K562 (cell line): Measurements from ENCODE around the gene KCNQ5. TPM values are rescaled to one million over a fixed set of nuclear protein-coding genes. Genes with fewer than 3 reads are reported as not detected.
"Not testable (repeated sequence)": the region's sequence is repeated elsewhere in the genome, so short reads cannot be mapped to it uniquely, and the experiment has no call there.

ENCODE experiments used
- ATAC-seq: fragments of 200-7000 bp; cut with Tn5 transposase; 3 replicates; pipeline ENCODE4 v1.9.1; 2020; ENCODE audit warnings: moderate library complexity
- BruUV-seq: library from RNA; stranded (reverse); fragments of 400-500 nt; replicated peaks from 2 replicates; lab custom pipeline; 2021; lab: Mats Ljungman, UMichigan
- CTCF ChIA-PET: fragments of 300-600 bp; formaldehyde crosslinking; extraction: SDS; loops from one replicate; lab custom pipeline; 2021; ENCODE audit warnings: low intra/inter-chr PET ratio; lab: Yijun Ruan, JAX
- POLR2A ChIA-PET: fragments of 300-600, 350-650 bp; sonication (Branson Sonifier 250); formaldehyde crosslinking; extraction: SDS; loops from one replicate; lab custom pipeline; 2021; ENCODE audit warnings: antibody characterized with exemption, inconsistent platforms; lab: Yijun Ruan, JAX
- DNase-seq, 4 experiments: peaks; one replicate each; pipeline versions ENCODE4 v3.0.0 to v3.0.0-alpha.2; 2011 to 2018; ENCODE audit warnings: low spot score in 3 of 4, mixed read lengths in 3 of 4; ENCODE audit errors: extremely low read depth in 1 of 4
- FAIRE-seq: peaks from 2 replicates; lab custom pipeline; 2011; peaks lifted over from hg19 to GRCh38; lab: Jason Lieb, UNC
- H2AFZ ChIP-seq: 2 replicates; pipeline ENCODE4 v1.6.0; 2011; ENCODE audit warnings: low read depth, low read length, control low read depth, inconsistent platforms
- H3K27ac ChIP-seq: fragments of 200-600 bp; 3 replicates; pipeline ENCODE4 v1.8.0; 2011; ENCODE audit warnings: low read depth, mild to moderate bottlenecking, control low read depth, inconsistent platforms, low read length, moderate library complexity, mixed read lengths; ENCODE audit errors: extremely low read depth
- H3K27me3 ChIP-seq, 2 experiments: fragments of 300-600 bp in 1 of 2; 2 replicates in 1 of 2; 3 replicates in 1 of 2; pipeline versions ENCODE4 v1.6.0 to v1.8.0; 2011; ENCODE audit warnings: inconsistent platforms in 2 of 2, low read length in 2 of 2, mild to moderate bottlenecking in 1 of 2, mixed read lengths in 1 of 2, moderate library complexity in 1 of 2; ENCODE audit not compliant: control insufficient read depth in 2 of 2, insufficient read depth in 2 of 2
- H3K36me3 ChIP-seq: fragments of 300-600 bp; 3 replicates; pipeline ENCODE4 v1.8.0; 2011; ENCODE audit warnings: mild to moderate bottlenecking, low read length, inconsistent platforms; ENCODE audit not compliant: control insufficient read depth, insufficient read depth
- H3K4me1 ChIP-seq, 2 experiments: fragments of 200-600 bp in 1 of 2; replicated peaks in 1 of 2; 2 replicates in 1 of 2; 3 replicates in 1 of 2; pipeline versions ENCODE4 v1.5.1 to v1.8.0; 2011; ENCODE audit warnings: inconsistent platforms in 2 of 2, low read length in 2 of 2, mild to moderate bottlenecking in 1 of 2, mixed read lengths in 1 of 2, moderate library complexity in 1 of 2; ENCODE audit not compliant: control insufficient read depth in 2 of 2, insufficient read depth in 2 of 2
- H3K4me2 ChIP-seq: 2 replicates; pipeline ENCODE4 v1.6.1; 2011; ENCODE audit warnings: low read length, control low read depth, inconsistent platforms, mixed read lengths; ENCODE audit not compliant: insufficient read depth
- H3K4me3 ChIP-seq: fragments of 200-600 bp; sonication (generic), shearing (Covaris generic); 2 replicates; pipeline ENCODE4 v1.5.1; 2016; ENCODE audit warnings: control low read depth, inconsistent platforms
- H3K79me2 ChIP-seq: fragments of 200-600 bp; 3 replicates; pipeline ENCODE4 v1.8.0; 2011; ENCODE audit warnings: low read length, inconsistent platforms; ENCODE audit not compliant: control insufficient read depth, insufficient read depth
- H3K9ac ChIP-seq, 2 experiments: 2 replicates each; pipeline versions ENCODE4 v1.6.0 to v1.6.1; 2011; ENCODE audit warnings: low read depth in 2 of 2, low read length in 2 of 2, control low read depth in 1 of 2, inconsistent platforms in 1 of 2, mild to moderate bottlenecking in 1 of 2, mixed read lengths in 1 of 2; ENCODE audit not compliant: insufficient read depth in 1 of 2
- H3K9me1 ChIP-seq: one replicate; pipeline ENCODE4 v1.6.0; 2011; ENCODE audit warnings: inconsistent platforms, mild to moderate bottlenecking, low read length, moderate library complexity; ENCODE audit not compliant: control insufficient read depth, insufficient read depth
- H3K9me3 ChIP-seq: replicated peaks from 2 replicates; pipeline ENCODE4 v1.5.1; 2011; ENCODE audit warnings: low read depth, low read length, inconsistent platforms; ENCODE audit not compliant: control insufficient read depth, insufficient read depth
- H4K20me1 ChIP-seq: replicated peaks from 2 replicates; pipeline ENCODE4 v1.6.1; 2011; ENCODE audit warnings: low read length, inconsistent platforms, mixed read lengths; ENCODE audit not compliant: control insufficient read depth, insufficient read depth
- C11orf30 ChIP-seq: fragments of 450-650 bp; IDR thresholded peaks from 2 replicates; pipeline ENCODE4 v1.6.1; 2016; ENCODE audit warnings: low read depth, mild to moderate bottlenecking
- CXXC5 ChIP-seq: fragments of 250-450 bp; sonication (Bioruptor Pico); IDR thresholded peaks from 2 replicates; pipeline ENCODE4 v1.8.0; 2022; ENCODE audit warnings: inconsistent platforms, mild to moderate bottlenecking, moderate library complexity
- ESRRB ChIP-seq: fragments of 250-450 bp; sonication (Bioruptor Pico); IDR thresholded peaks from 2 replicates; pipeline ENCODE4 v1.5.0; 2020; ENCODE audit warnings: mild to moderate bottlenecking, moderate library complexity, borderline replicate concordance
- LARP7 ChIP-seq: fragments of 450-650 bp; IDR thresholded peaks from 2 replicates; pipeline ENCODE4 v1.6.1; 2016
- NFE2 ChIP-seq: IDR thresholded peaks from 2 replicates; pipeline ENCODE4 v1.6.1; 2014; ENCODE audit warnings: antibody characterized with exemption, low read depth
- NFIC ChIP-seq: fragments of 450-650 bp; IDR thresholded peaks from 2 replicates; pipeline ENCODE4 v1.6.1; 2017; ENCODE audit warnings: mild to moderate bottlenecking, inconsistent platforms
- POLR3G ChIP-seq: IDR thresholded peaks from 2 replicates; pipeline ENCODE4 v1.6.1; 2011; ENCODE audit not compliant: insufficient read length, insufficient replicate concordance; ENCODE audit errors: extremely low read depth
- SUPT5H ChIP-seq: fragments of 450-650 bp; IDR thresholded peaks from 2 replicates; pipeline ENCODE4 v1.6.1; 2016
- TAF15 ChIP-seq: fragments of 200-400 bp; formaldehyde crosslinking; IDR thresholded peaks from 2 replicates; pipeline ENCODE4 v1.6.1; 2017; ENCODE audit warnings: mild to moderate bottlenecking, low read depth, low read length, moderate library complexity
- XRCC4 ChIP-seq: IDR thresholded peaks from one replicate; pipeline ENCODE4 v1.6.1; 2011; ENCODE audit not compliant: insufficient read depth, insufficient read length; ENCODE audit errors: extremely low read depth
- ZNF146 ChIP-seq: IDR thresholded peaks from one replicate; pipeline ENCODE4 v1.6.1; 2018; ENCODE audit warnings: missing compliant biosample characterization; ENCODE audit not compliant: unreplicated experiment
- ZNF197 ChIP-seq: fragments of 200-800 bp; sonication (Bioruptor generic); IDR thresholded peaks from 2 replicates; pipeline ENCODE4 v1.6.1; 2016; ENCODE audit warnings: low read depth, missing genetic modification characterization, missing compliant biosample characterization
- WGBS: fragments of 100-300 bp; shearing (Covaris generic); methylation state at CpG from one replicate; pipeline ENCODE4 v1.1.6; 2016; ENCODE audit warnings: low coverage, mixed read lengths; ENCODE audit not compliant: insufficient coverage; ENCODE audit errors: missing lambda C conversion rate; 5-methylcytosine and 5-hydroxymethylcytosine counted together
- in situ Hi-C: fragments of 300-500 bp; cut with MboI; formaldehyde crosslinking; loops from 4 replicates; pipeline ENCODE4 v1.15.0; 2018; ENCODE audit warnings: inconsistent platforms, mixed read lengths
- intact Hi-C: fragments of 100-400 bp; cut with micrococcal nuclease; formaldehyde crosslinking; loops from 2 replicates; pipeline ENCODE4 v1.14.2; 2022
- polyA plus RNA-seq, 8 experiments: library from polyadenylated mRNA; depleted of rRNA in 4 of 8; stranded (reverse) in 5 of 8; unstranded in 3 of 8; fragments of >200 nt; fragmentation: Nextera tagmentation in 2 of 8; fragmentation: Illumina TruSeq in 1 of 8; extraction: Ambion mirVana in 2 of 8; extraction: Trizol in 1 of 8; gene quantifications; 2 replicates each; pipeline versions ENCODE4 v1.2.1 to v1.2.3, GENCODE V29; 2011 to 2014; ENCODE audit warnings: inconsistent platforms in 1 of 8, missing spikeins in 1 of 8
- total RNA-seq, 7 experiments: library from RNA; depleted of rRNA in 6 of 7; stranded (reverse); fragments of >200 nt in 6 of 7; fragmentation: Illumina TruSeq in 2 of 7; extraction: Trizol in 2 of 7; gene quantifications; 2 replicates each; pipeline versions ENCODE4 v1.2.1 to v1.2.3, GENCODE V29; 2011 to 2021; ENCODE audit warnings: low replicate concordance in 1 of 7
- TF ChIP-seq, protein P1 (sequence below): sonication (generic); formaldehyde crosslinking; IDR thresholded peaks from 2 replicates; pipeline ENCODE4 v1.8.1; 2023; ENCODE audit warnings: mild to moderate bottlenecking, missing genetic modification reagents
- TF ChIP-seq, protein P2 (sequence below): sonication (generic); formaldehyde crosslinking; IDR thresholded peaks from 2 replicates; pipeline ENCODE4 v1.5.0; 2020; ENCODE audit warnings: missing genetic modification reagents

Gene KCNQ5
- total and polyA plus RNA-seq, 9 of the 15 experiments (the other 6 are each of a cell fraction or from before 2014, with no cell fraction given): 0.31 to 5.9 (median 2.6) TPM

DNA sequence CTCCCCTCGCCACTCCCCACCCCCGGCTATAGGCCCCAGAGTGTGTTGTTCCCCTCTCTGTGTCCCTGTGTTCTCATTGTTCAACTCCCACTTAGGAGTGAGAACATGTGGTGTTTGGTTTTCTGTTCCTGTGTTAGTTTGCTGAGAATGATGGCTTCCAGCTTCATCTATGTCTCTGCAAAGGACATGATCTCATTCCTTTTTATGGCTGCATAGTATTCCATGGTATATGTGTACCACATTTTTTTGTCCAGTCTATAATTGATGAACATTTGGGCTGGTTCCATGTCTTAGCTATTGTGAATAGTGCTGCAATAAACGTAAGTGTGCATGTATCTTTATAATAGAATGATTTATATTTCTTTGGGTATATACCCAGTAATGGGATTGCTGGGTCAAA, 276.4 kb downstream of the KCNQ5 start:
- TF ChIP-seq ZNF146 (CRISPR knock-in tag): peak; percentile 40
- H4K20me1 ChIP-seq, ATAC-seq, H3K4me3 ChIP-seq, BruUV-seq, H3K36me3 ChIP-seq, in situ Hi-C loops, H3K27me3 ChIP-seq, H3K4me1 ChIP-seq, FAIRE-seq, DNase-seq, intact Hi-C loops, H2AFZ ChIP-seq, H3K79me2 ChIP-seq, H3K9ac ChIP-seq, CTCF ChIA-PET, POLR2A ChIA-PET, H3K9me1 ChIP-seq, H3K9me3 ChIP-seq, H3K4me2 ChIP-seq, H3K27ac ChIP-seq: not testable (repeated sequence)
- 23% methylated on average over 3 of the region's 3 CpGs for WGBS

DNA sequence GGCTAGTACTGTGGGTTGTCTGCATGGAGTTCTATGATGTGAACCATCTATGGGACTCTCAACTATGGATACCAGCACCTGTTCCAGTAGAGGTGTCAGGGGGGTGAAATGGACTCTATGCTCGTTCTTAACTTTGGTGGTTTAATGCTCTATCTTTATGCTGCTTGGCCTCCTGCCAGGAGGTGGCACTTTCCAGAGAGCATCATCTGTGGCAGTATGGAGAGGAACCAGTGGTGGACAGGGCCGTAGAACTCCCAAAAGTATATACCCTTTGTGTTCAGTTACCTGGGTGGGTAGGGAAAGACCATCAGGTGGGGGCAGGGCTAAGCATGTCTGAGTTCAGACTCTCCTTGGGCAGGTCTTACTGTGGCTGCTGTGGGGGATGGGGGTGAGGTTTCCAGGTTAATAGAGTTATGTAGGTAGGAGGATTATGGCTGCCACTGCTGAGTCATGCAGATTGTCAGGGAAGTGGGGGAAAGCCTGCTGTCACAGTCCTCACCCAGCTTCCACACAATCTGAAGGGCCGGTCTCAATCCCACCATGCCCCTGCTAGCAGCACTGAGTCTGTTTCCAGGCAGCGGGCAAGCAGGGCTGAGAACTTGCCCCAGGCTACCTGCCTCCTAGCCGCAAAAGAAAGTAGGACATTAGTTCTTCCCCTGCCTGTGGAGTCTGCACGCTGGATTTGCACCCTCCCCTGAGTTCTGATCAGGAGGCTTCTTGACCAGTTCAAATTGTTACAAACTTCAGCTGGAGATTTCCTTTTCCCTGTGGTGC, 284.0 kb downstream of the KCNQ5 start:
- Histone ChIP-seq H3K27ac (no peak overlapping the region), H4K20me1 (no peaks in the 10 kb centered on the region), H2AFZ (no peak overlapping the region), H3K9me3 (no peaks in the 10 kb centered on the region), H3K4me3 (no peak overlapping the region), H3K27me3 (no peaks in the 10 kb centered on the region), H3K4me1 (no peaks in the 10 kb centered on the region; a peak in 2 of 5 replicates), H3K9ac (no peak overlapping the region), H3K9me1 (no peaks in the 10 kb centered on the region), H3K4me2 (no peak overlapping the region), H3K36me3 (no peaks in the 10 kb centered on the region), H3K79me2 (no peaks in the 10 kb centered on the region)
- BruUV-seq: no TSS peak
- DNase-seq (peak in 1 of 4 experiments; percentile 23), ATAC-seq (peak; percentile 45; the same call in 2 of the 3 replicates), FAIRE-seq (no peak)
- CTCF ChIA-PET: no interaction called here
- 26% methylated on average over 5 of the region's 6 CpGs for WGBS
- in situ Hi-C loops: no loop called here
- POLR2A ChIA-PET: no interaction called here
- intact Hi-C loops: no loop called here
- TF ChIP-seq TAF15 (no peak), NFE2 (peak; percentile 51), NFIC (peak; percentile 72), POLR3G (no peak), LARP7 (no peak), C11orf30 (peak; percentile 40; the same call in 1 of the 2 replicates), SUPT5H (no peak), ZNF197 (CRISPR knock-in tag) (no peak), XRCC4 (no peak), ESRRB (CRISPR knock-in tag) (no peak), CXXC5 (CRISPR knock-in tag) (no peak)
- TF ChIP-seq, protein P1, sequence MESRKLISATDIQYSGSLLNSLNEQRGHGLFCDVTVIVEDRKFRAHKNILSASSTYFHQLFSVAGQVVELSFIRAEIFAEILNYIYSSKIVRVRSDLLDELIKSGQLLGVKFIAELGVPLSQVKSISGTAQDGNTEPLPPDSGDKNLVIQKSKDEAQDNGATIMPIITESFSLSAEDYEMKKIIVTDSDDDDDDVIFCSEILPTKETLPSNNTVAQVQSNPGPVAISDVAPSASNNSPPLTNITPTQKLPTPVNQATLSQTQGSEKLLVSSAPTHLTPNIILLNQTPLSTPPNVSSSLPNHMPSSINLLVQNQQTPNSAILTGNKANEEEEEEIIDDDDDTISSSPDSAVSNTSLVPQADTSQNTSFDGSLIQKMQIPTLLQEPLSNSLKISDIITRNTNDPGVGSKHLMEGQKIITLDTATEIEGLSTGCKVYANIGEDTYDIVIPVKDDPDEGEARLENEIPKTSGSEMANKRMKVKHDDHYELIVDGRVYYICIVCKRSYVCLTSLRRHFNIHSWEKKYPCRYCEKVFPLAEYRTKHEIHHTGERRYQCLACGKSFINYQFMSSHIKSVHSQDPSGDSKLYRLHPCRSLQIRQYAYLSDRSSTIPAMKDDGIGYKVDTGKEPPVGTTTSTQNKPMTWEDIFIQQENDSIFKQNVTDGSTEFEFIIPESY (CRISPR knock-in tag): no peak
- TF ChIP-seq, protein P2, sequence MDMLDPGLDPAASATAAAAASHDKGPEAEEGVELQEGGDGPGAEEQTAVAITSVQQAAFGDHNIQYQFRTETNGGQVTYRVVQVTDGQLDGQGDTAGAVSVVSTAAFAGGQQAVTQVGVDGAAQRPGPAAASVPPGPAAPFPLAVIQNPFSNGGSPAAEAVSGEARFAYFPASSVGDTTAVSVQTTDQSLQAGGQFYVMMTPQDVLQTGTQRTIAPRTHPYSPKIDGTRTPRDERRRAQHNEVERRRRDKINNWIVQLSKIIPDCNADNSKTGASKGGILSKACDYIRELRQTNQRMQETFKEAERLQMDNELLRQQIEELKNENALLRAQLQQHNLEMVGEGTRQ (CRISPR knock-in tag): no peak
